Measurements from ENCODE around the gene ARHGEF19.
A peak's percentile ranks its signal among the peaks of the same experiment; 100 is the strongest.

Gene ARHGEF19

GRCh38 chr1:16161717-16162116, 50.7 kb downstream of the ARHGEF19 start:
- TF ChIP-seq CTCF (conservative IDR thresholded peaks at IDR 0.05; ENCODE audit: low read depth, low read length), result no peak
- H3K4me3 ChIP-seq (ENCODE audit: low read length), result no peak overlapping the region
- no peak for DNase-seq (ENCODE audit: low read depth)

DNA sequence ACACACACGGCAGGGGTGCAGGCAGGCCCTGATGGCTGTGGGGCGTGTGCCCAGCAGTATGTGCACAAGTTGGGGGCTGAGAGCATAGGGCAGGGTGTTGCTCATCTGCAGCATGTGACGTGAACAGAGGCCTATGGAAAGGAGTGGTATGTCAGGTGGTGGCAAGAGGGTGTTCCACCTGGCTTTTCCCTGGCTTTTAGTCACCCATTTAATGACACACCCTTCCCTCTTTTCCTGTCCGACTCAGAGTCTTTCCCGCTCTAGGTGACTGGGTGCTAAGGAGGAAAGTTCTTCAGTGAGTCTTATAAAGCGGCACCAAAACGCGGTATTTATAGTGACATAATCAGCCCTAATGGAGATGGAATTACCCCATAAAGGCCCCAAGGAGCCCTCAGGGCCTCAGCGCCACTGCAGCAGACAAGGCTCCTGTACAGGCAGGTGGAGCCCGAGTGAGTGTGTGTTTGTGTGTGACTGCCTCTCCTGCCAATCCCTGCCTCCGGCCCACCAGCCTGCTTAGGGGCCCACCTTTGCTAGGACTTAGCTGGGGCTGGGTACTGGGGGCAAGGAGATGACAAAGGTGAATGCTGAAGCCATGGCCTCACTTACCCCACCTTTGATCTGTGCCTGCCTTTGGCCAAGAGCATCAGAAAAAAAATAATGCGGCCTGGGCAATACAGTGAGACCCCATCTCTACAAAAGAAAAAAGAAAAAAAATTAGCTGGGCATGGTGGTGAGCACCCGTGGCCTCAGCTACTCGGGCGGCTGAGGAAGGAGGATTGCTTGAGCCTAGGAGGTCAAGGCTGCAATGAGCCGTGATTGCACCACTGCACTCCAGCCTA, 53.2 kb downstream of the ARHGEF19 start:
- no peak for TF ChIP-seq CTCF (conservative IDR thresholded peaks at IDR 0.05; ENCODE audit: low read depth, low read length)
- no peak for DNase-seq (ENCODE audit: low read depth)
- H3K4me3 ChIP-seq (ENCODE audit: low read length), result no peak overlapping the region

- H3K4me3 ChIP-seq (ENCODE audit: low read length), result no peak overlapping the region
- no peak for TF ChIP-seq CTCF (conservative IDR thresholded peaks at IDR 0.05; ENCODE audit: low read depth, low read length)
- DNase-seq (ENCODE audit: low read depth), result no peak
These were observed 54.4 kb downstream of the ARHGEF19 start for GRCh38 chr1:16158025-16158424.

DNA sequence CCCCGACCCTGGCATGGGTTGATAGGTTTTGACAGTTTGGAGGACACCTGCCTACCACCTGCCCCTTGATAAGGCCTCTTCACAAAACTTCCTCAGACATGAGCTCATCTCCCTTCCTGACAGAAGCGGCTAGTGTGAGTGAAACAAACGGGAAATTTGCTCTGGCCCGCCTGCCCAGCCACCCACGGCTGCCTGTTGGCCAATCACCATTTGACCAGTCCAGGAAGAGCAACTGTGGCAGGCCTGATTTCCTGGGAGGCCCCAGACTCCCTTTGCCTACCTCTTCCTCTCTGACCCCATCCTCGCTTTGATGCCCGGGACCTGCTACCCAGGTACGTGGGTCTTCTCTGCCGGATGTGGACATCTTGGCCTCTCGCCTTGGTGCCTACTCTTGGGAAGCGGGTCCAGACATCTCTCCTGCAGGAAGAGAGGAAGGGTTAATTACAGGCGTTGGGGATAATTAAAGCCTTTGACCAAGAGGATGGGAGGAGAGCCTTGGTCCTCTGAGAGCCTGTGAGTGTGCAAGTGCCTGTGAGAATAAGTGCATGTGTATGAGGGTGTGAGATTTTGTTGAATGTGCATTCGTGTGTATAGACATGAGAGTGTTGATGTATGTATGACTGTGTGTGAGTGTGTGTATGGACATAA, 55.5 kb downstream of the ARHGEF19 start:
- DNase-seq (ENCODE audit: low read depth), result no peak
- H3K4me3 ChIP-seq (ENCODE audit: low read length), result no peak overlapping the region
- TF ChIP-seq CTCF (conservative IDR thresholded peaks at IDR 0.05; ENCODE audit: low read depth, low read length), result no peak

- no peak for DNase-seq (ENCODE audit: low read depth)
- TF ChIP-seq CTCF (conservative IDR thresholded peaks at IDR 0.05; ENCODE audit: low read depth, low read length), result no peak
- peak within 1 kb of the TSS; percentile 88 for H3K4me3 ChIP-seq (ENCODE audit: low read length)
These were observed 56.7 kb downstream of the ARHGEF19 start, which contains the start of gene EPHA2 for GRCh38 chr1:16155537-16156410. TSS of gene EPHA2 (minus strand) at chr1:16156069. CDS start at chr1:16155932, 137 bp downstream.

- H3K4me3 ChIP-seq (ENCODE audit: low read length), result peak overlapping the region; percentile 88
- DNase-seq (ENCODE audit: low read depth), result no peak
- TF ChIP-seq CTCF (conservative IDR thresholded peaks at IDR 0.05; ENCODE audit: low read depth, low read length), result no peak
These were observed 58.3 kb downstream of the ARHGEF19 start for GRCh38 chr1:16153999-16154673.

All from retinal pigment epithelial cell (primary cell).